Neuronal stem cell (in vitro differentiated cells): ENCODE measurements around the gene ANKRD33.
A peak's percentile ranks its signal among the peaks of the same experiment; 100 is the strongest.

Experiments
- DNase-seq: peaks from one replicate; pipeline ENCODE4 v3.0.0-alpha.2; 2013; ENCODE audit warnings: low spot score
- H2AFZ ChIP-seq: one replicate; pipeline ENCODE4 v1.6.1; 2013; ENCODE audit warnings: mild to moderate bottlenecking, low read length, inconsistent platforms
- H2AK5ac ChIP-seq: 2 replicates; pipeline ENCODE4 v1.6.1; 2013; ENCODE audit warnings: low read depth, mild to moderate bottlenecking, inconsistent platforms, low read length, moderate library complexity, mixed read lengths
- H2BK120ac ChIP-seq: 2 replicates; pipeline ENCODE4 v1.6.1; 2013; ENCODE audit warnings: low read depth, mild to moderate bottlenecking, inconsistent platforms, low read length, moderate library complexity, mixed read lengths
- H2BK12ac ChIP-seq: one replicate; pipeline ENCODE4 v1.6.1; 2013; ENCODE audit warnings: low read length, inconsistent platforms
- H2BK15ac ChIP-seq: 2 replicates; pipeline ENCODE4 v1.6.1; 2013; ENCODE audit warnings: mild to moderate bottlenecking, low read length, inconsistent platforms, mixed read lengths
- H2BK5ac ChIP-seq: one replicate; pipeline ENCODE4 v1.6.1; 2013; ENCODE audit warnings: inconsistent platforms, mild to moderate bottlenecking, low read length, moderate library complexity
- H3K14ac ChIP-seq: one replicate; pipeline ENCODE4 v1.6.1; 2013; ENCODE audit warnings: low read length, inconsistent platforms
- H3K18ac ChIP-seq: 2 replicates; pipeline ENCODE4 v1.6.1; 2013; ENCODE audit warnings: low read length, inconsistent platforms
- H3K23ac ChIP-seq: 2 replicates; pipeline ENCODE4 v1.6.1; 2013; ENCODE audit warnings: low read depth, mild to moderate bottlenecking, mixed read lengths, low read length, inconsistent platforms; ENCODE audit not compliant: poor library complexity
- H3K27ac ChIP-seq: replicated peaks from 3 replicates; pipeline ENCODE4 v1.5.1; 2013; ENCODE audit warnings: low read length, inconsistent platforms
- H3K27me3 ChIP-seq, 3 experiments: 2 replicates each; pipeline ENCODE4 v1.6.1; 2013; ENCODE audit warnings: low read length in 3 of 3, mild to moderate bottlenecking in 2 of 3, inconsistent platforms in 1 of 3, low read depth in 1 of 3, mixed read lengths in 1 of 3, moderate library complexity in 1 of 3; ENCODE audit not compliant: control insufficient read depth in 3 of 3, insufficient read depth in 3 of 3
- H3K36me3 ChIP-seq, 2 donors: replicated peaks in 1 of 2; 2 replicates each; pipeline ENCODE4 v1.6.1; 2013; ENCODE audit warnings: low read length in 2 of 2; ENCODE audit not compliant: control insufficient read depth in 2 of 2, insufficient read depth in 2 of 2
- H3K4ac ChIP-seq: 2 replicates; pipeline ENCODE4 v1.6.1; 2013; ENCODE audit warnings: inconsistent platforms, mild to moderate bottlenecking, low read length, moderate library complexity
- H3K4me1 ChIP-seq, 2 donors: 1 replicate in 1 of 2; 2 replicates in 1 of 2; pipeline ENCODE4 v1.6.1; 2013; ENCODE audit warnings: low read length in 2 of 2, low read depth in 1 of 2; ENCODE audit not compliant: control insufficient read depth in 2 of 2, insufficient read depth in 1 of 2
- H3K4me2 ChIP-seq: one replicate; pipeline ENCODE4 v1.6.1; 2013; ENCODE audit warnings: mild to moderate bottlenecking, low read length, inconsistent platforms; ENCODE audit not compliant: insufficient read depth, poor library complexity, severe bottlenecking
- H3K4me3 ChIP-seq, 2 donors: 2 replicates each; pipeline ENCODE4 v1.5.1; 2013; ENCODE audit warnings: low read length in 2 of 2, mild to moderate bottlenecking in 2 of 2, inconsistent platforms in 1 of 2, moderate library complexity in 1 of 2
- H3K79me1 ChIP-seq: one replicate; pipeline ENCODE4 v1.6.1; 2013; ENCODE audit warnings: low read depth, mild to moderate bottlenecking, inconsistent platforms, low read length, moderate library complexity
- H3K9ac ChIP-seq: one replicate; pipeline ENCODE4 v1.6.1; 2013; ENCODE audit warnings: mild to moderate bottlenecking, low read depth, low read length, inconsistent platforms; ENCODE audit not compliant: poor library complexity
- H3K9me3 ChIP-seq, 2 donors: replicated peaks in 1 of 2; 2 replicates each; pipeline versions ENCODE3 to v1.6.1; 2013; ENCODE audit warnings: low read length in 2 of 2, mild to moderate bottlenecking in 2 of 2, inconsistent platforms in 1 of 2, low read depth in 1 of 2, mixed read lengths in 1 of 2, moderate library complexity in 1 of 2; ENCODE audit not compliant: control insufficient read depth in 2 of 2, insufficient read depth in 1 of 2
- H4K8ac ChIP-seq: one replicate; pipeline ENCODE4 v1.6.1; 2013; ENCODE audit warnings: low read depth, mild to moderate bottlenecking, inconsistent platforms, low read length, moderate library complexity
- H4K91ac ChIP-seq: one replicate; pipeline ENCODE4 v1.6.1; 2013; ENCODE audit warnings: low read length, low read depth, mild to moderate bottlenecking, inconsistent platforms; ENCODE audit not compliant: poor library complexity
- WGBS, 2 donors: extraction: QIAGEN DNeasy Blood & Tissue Kit; methylation state at CpG; one replicate each; pipeline ENCODE4 v1.1.7; 2013; ENCODE audit warnings: missing lambda C conversion rate in 2 of 2, mixed read lengths in 1 of 2; ENCODE audit not compliant: insufficient read length in 2 of 2, insufficient replicate concordance in 1 of 2; ENCODE audit errors: extremely low coverage in 2 of 2; 5-methylcytosine and 5-hydroxymethylcytosine counted together

Gene ANKRD33

DNA sequence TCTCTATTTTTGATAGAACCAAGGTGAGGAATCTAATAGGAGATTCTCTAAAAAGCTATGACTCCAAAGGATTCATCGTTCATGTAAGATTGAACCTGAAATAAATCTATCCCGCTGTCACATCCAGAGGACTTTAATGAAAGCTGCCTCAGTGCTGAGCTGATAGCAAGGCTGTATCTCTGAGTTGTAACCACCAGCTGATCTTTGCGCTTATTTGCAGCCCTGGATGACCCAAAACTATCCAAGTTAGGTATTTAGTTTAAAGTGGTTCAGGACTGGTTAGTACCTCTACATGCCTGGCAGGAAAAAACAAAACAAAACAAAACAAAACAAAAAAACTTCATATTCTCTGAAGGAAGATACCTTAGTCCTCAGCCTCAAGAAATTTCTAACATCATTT lies 8.8 kb upstream of the ANKRD33 start:
- Histone ChIP-seq H3K4ac (no peak overlapping the region), H3K4me2 (no peak overlapping the region), H3K4me1 (peaks cover 3 to 5% of the 10 kb centered on the region in 2 donors), H2AK5ac (no peak overlapping the region), H2AFZ (no peak overlapping the region), H3K27me3 (no peaks in the 10 kb centered on the region), H4K8ac (no peak overlapping the region), H2BK5ac (no peak overlapping the region), H3K23ac (no peak overlapping the region), H3K36me3 (no peaks in the 10 kb centered on the region), H3K14ac (no peak overlapping the region), H3K9ac (no peak overlapping the region), H3K18ac (no peak overlapping the region), H2BK15ac (no peak overlapping the region), H2BK12ac (no peak overlapping the region), H2BK120ac (no peak overlapping the region), H3K4me3 (no peak overlapping the region), H4K91ac (no peak overlapping the region), H3K27ac (no peak overlapping the region), H3K9me3 (peaks cover 0 to 3% of the 10 kb centered on the region in 2 donors), H3K79me1 (no peaks in the 10 kb centered on the region)
- no CpG with 5 or more reads among the region's 3 CpGs for WGBS, 2 donors
- DNase-seq: no peak

DNA sequence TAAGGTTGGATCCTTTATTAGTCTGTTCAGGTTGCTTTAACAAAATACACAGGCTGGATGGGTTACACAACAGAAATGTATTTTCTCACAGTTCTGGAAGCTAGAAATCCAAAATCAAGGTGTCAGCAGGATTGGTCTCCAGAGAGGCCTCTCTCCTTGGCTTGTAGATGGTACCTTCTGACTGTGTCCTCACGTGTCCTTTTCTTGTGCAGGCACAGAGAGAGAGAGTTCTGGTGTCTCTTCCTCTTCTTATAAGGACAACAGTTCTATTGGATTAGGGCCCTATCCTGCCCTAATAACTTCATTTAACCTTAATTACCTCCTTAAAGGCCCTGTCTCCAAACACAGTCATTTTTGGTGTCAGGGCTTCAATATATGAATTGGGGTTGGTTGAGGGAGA lies 4.6 kb upstream of the ANKRD33 start:
- Histone ChIP-seq H3K14ac (no peak overlapping the region), H4K8ac (no peak overlapping the region), H4K91ac (no peak overlapping the region), H3K4ac (no peak overlapping the region), H3K36me3 (no peaks in the 10 kb centered on the region), H2AK5ac (no peak overlapping the region), H3K4me2 (no peak overlapping the region), H3K18ac (no peak overlapping the region), H2BK12ac (no peak overlapping the region), H3K79me1 (no peaks in the 10 kb centered on the region), H3K4me1 (peaks cover 0 to 2% of the 10 kb centered on the region in 2 donors), H2AFZ (no peak overlapping the region), H2BK15ac (no peak overlapping the region), H2BK5ac (no peak overlapping the region), H3K23ac (no peak overlapping the region), H3K27me3 (no peaks in the 10 kb centered on the region), H3K9ac (no peak overlapping the region), H3K4me3 (no peak overlapping the region), H3K27ac (no peak overlapping the region), H3K9me3 (peaks cover 2 to 8% of the 10 kb centered on the region in 2 donors), H2BK120ac (no peak overlapping the region)
- DNase-seq: no peak
- WGBS, 2 donors: no CpG with 5 or more reads among the region's 1 CpG

DNA sequence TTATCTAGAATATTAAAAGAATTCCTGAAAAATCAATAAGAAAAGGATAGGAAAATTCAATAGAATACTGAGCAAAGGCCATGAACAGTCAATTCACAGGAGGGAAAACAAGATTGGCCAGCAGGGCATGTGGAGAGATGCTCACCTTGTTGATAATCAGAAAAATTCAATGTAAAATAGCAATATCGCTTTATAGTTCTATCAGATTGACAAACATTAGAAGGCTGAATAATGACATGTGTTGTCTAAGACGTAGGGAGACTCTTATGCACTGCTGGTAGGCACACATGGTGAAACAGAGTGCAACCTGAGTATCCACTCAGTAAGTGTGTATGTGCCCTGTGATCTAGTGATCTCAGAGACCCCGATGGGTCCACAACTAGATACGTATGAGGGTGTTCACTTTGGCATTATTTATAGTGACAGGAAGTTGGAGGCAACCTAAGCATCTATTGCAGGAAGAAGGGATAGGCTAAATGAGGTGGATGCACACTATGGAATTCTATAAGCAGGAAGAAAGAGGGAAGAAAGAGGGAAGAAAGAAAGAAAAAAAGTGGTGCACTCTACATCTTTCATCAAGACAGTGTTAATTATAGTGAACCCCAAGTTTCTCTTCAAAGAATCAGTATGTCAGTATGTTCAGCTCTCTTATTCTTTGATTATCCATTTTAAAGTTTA lies 3.8 kb upstream of the ANKRD33 start:
- Histone ChIP-seq H3K36me3 (no peaks in the 10 kb centered on the region), H2AK5ac (no peak overlapping the region), H2BK15ac (no peak overlapping the region), H2BK5ac (no peak overlapping the region), H3K27ac (no peak overlapping the region), H2BK12ac (no peak overlapping the region), H4K91ac (no peak overlapping the region), H2AFZ (no peak overlapping the region), H3K23ac (no peak overlapping the region), H3K14ac (no peak overlapping the region), H3K9ac (no peak overlapping the region), H3K4ac (no peak overlapping the region), H3K79me1 (no peaks in the 10 kb centered on the region), H3K9me3 (peaks cover 2 to 8% of the 10 kb centered on the region in 2 donors), H2BK120ac (no peak overlapping the region), H3K4me1 (peaks cover 0 to 4% of the 10 kb centered on the region in 2 donors), H3K27me3 (no peaks in the 10 kb centered on the region), H4K8ac (no peak overlapping the region), H3K4me3 (no peak overlapping the region), H3K4me2 (no peak overlapping the region), H3K18ac (no peak overlapping the region)
- no peak for DNase-seq
- WGBS, 2 donors: no CpG with 5 or more reads among the region's 4 CpGs

DNA sequence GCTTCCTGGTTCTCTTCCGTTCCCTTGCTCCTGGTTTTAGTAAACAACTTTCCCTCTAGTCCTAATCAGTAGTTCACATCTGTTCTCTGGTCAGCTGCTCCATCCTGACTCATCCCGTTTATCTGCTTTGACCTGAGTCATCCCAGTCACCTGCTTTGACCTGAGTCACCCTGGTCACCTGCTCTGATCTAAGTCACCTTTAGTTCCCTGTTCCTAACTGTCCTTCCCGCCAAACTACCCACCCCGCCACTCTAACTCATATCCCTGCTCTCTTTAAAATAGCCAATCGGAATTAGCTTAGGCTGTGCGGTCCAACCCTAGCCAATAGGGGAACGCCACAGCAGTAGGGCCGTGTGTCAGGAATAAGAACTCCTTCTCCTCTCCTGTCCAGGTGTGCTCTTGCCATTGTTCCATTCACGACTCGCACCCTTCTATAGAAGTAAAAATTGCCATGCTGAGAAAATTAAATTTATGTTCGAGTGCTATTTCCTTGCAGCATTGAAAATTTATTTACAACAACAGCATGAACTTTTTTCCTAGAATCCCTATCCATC lies 3.1 kb upstream of the ANKRD33 start:
- H3K18ac ChIP-seq: no peak overlapping the region
- no peak overlapping the region for H2BK5ac ChIP-seq
- no peak overlapping the region for H3K4me3 ChIP-seq
- H3K14ac ChIP-seq: no peak overlapping the region
- peak overlapping the region; percentile 93 for H3K23ac ChIP-seq
- no peak overlapping the region for H3K9ac ChIP-seq
- no peak overlapping the region for H3K27ac ChIP-seq
- no peak overlapping the region for H4K91ac ChIP-seq
- WGBS, 2 donors: no CpG with 5 or more reads among the region's 11 CpGs
- peaks cover 2 to 8% of the 10 kb centered on the region in 2 donors for H3K9me3 ChIP-seq
- no peak overlapping the region for H4K8ac ChIP-seq
- H3K4ac ChIP-seq: no peak overlapping the region
- H2BK12ac ChIP-seq: no peak overlapping the region
- no peaks in the 10 kb centered on the region for H3K79me1 ChIP-seq
- H3K36me3 ChIP-seq: no peaks in the 10 kb centered on the region
- H2AFZ ChIP-seq: no peak overlapping the region
- no peak overlapping the region for H2BK15ac ChIP-seq
- H3K27me3 ChIP-seq: no peaks in the 10 kb centered on the region
- DNase-seq: no peak
- H2AK5ac ChIP-seq: no peak overlapping the region
- H3K4me2 ChIP-seq: no peak overlapping the region
- no peak overlapping the region for H2BK120ac ChIP-seq
- H3K4me1 ChIP-seq: peaks cover 0 to 4% of the 10 kb centered on the region in 2 donors
